WTC11 (cell line): ENCODE results near the gene CCL18. TPM values are rescaled to one million over a fixed set of nuclear protein-coding genes. Genes with fewer than 3 reads are reported as not detected.

Experiments used
- ATAC-seq: fragments of 200-7000 bp; cut with Tn5 transposase; 2 replicates; pipeline ENCODE4 v1.10.0; 2021; ENCODE audit warnings: mild to moderate bottlenecking, moderate library complexity
- CTCF ChIA-PET: fragments of 300-600 bp; sonication (Branson Sonifier 250); formaldehyde crosslinking; loops from one replicate; lab custom pipeline; 2021; ENCODE audit warnings: antibody characterized with exemption; lab: Charles Lee
- POLR2A ChIA-PET: fragments of 350-600 bp; sonication (Branson Sonifier 250); formaldehyde crosslinking; loops from one replicate; lab custom pipeline; 2021; ENCODE audit warnings: antibody characterized with exemption; lab: Charles Lee
- DNase-seq: peaks from one replicate; pipeline ENCODE4 v3.0.0; 2021; ENCODE audit warnings: low spot score
- H3K27ac Mint-ChIP-seq: 2 replicates; pipeline ENCODE4 v1.8.0; 2021; ENCODE audit warnings: mixed read lengths
- H3K27me3 Mint-ChIP-seq: 2 replicates; pipeline ENCODE4 v1.8.0; 2021; ENCODE audit warnings: low read depth, mild to moderate bottlenecking, moderate library complexity, mixed read lengths
- H3K36me3 Mint-ChIP-seq: 2 replicates; pipeline ENCODE4 v1.8.0; 2021; ENCODE audit warnings: mixed read lengths
- H3K4me1 Mint-ChIP-seq: 2 replicates; pipeline ENCODE4 v1.8.0; 2022; ENCODE audit warnings: mixed read lengths
- H3K4me3 Mint-ChIP-seq: 2 replicates; pipeline ENCODE4 v1.8.0; 2021; ENCODE audit warnings: mild to moderate bottlenecking, moderate library complexity, mixed read lengths
- H3K9me3 Mint-ChIP-seq: 2 replicates; pipeline ENCODE4 v1.8.0; 2021; ENCODE audit warnings: mixed read lengths
- CBFB ChIP-seq: sonication (generic); formaldehyde crosslinking; IDR thresholded peaks from 2 replicates; pipeline ENCODE4 v1.8.1; 2022; ENCODE audit warnings: mild to moderate bottlenecking, low read depth, missing genetic modification reagents
- CREB1 ChIP-seq: sonication (generic); formaldehyde crosslinking; IDR thresholded peaks from 2 replicates; pipeline ENCODE4 v1.8.0; 2023; ENCODE audit warnings: mild to moderate bottlenecking, missing genetic modification reagents
- E2F4 ChIP-seq: sonication (generic); formaldehyde crosslinking; IDR thresholded peaks from 2 replicates; pipeline ENCODE4 v1.8.1; 2022; ENCODE audit warnings: low read depth, mild to moderate bottlenecking, moderate library complexity, missing genetic modification reagents, borderline replicate concordance
- ELF4 ChIP-seq: sonication (generic); formaldehyde crosslinking; IDR thresholded peaks from 2 replicates; pipeline ENCODE4 v1.8.1; 2022; ENCODE audit warnings: low read depth, mild to moderate bottlenecking, moderate library complexity, missing genetic modification reagents
- FOXJ3 ChIP-seq: sonication (generic); formaldehyde crosslinking; IDR thresholded peaks from 2 replicates; pipeline ENCODE4 v1.9.0; 2021; ENCODE audit warnings: missing genetic modification reagents, mild to moderate bottlenecking, borderline replicate concordance
- FOXK1 ChIP-seq: sonication (generic); formaldehyde crosslinking; IDR thresholded peaks from 2 replicates; pipeline ENCODE4 v1.8.0; 2022; ENCODE audit warnings: mild to moderate bottlenecking, moderate library complexity, missing genetic modification reagents
- GRHL2 ChIP-seq: fragments of 250-450 bp; sonication (Bioruptor Pico); IDR thresholded peaks from 2 replicates; pipeline ENCODE4 v1.8.0; 2022; ENCODE audit warnings: mild to moderate bottlenecking, moderate library complexity; ENCODE audit not compliant: insufficient replicate concordance, severe bottlenecking
- HMGA2 ChIP-seq: fragments of 250-450 bp; sonication (Bioruptor Pico); IDR thresholded peaks from 2 replicates; pipeline ENCODE4 v1.4.0; 2021; ENCODE audit warnings: mild to moderate bottlenecking, moderate library complexity
- IRF2 ChIP-seq: sonication (generic); formaldehyde crosslinking; IDR thresholded peaks from 2 replicates; pipeline ENCODE4 v1.8.0; 2022; ENCODE audit warnings: low read depth, missing genetic modification reagents, borderline replicate concordance
- NR1H2 ChIP-seq: sonication (generic); formaldehyde crosslinking; IDR thresholded peaks from 2 replicates; pipeline ENCODE4 v1.9.0; 2021; ENCODE audit warnings: mild to moderate bottlenecking, moderate library complexity, missing genetic modification reagents
- SOX15 ChIP-seq: fragments of 250-450 bp; sonication (Bioruptor Pico); IDR thresholded peaks from 2 replicates; pipeline ENCODE4 v1.9.0; 2021; ENCODE audit warnings: mild to moderate bottlenecking
- ZNF121 ChIP-seq: sonication (generic); formaldehyde crosslinking; IDR thresholded peaks from 2 replicates; pipeline ENCODE4 v1.8.0; 2023; ENCODE audit warnings: missing genetic modification reagents
- ZNF423 ChIP-seq: fragments of 250-450 bp; sonication (Bioruptor Pico); IDR thresholded peaks from 2 replicates; pipeline ENCODE4 v2.1.2; 2022; ENCODE audit warnings: mild to moderate bottlenecking, moderate library complexity
- ZNF671 ChIP-seq: fragments of 250-450 bp; sonication (Bioruptor Pico); IDR thresholded peaks from 2 replicates; pipeline ENCODE4 v1.8.0; 2021; ENCODE audit warnings: mild to moderate bottlenecking
- total RNA-seq: library from RNA; stranded (reverse); gene quantifications from 3 replicates; pipeline ENCODE4 v1.2.3, GENCODE V29; 2021
- TF ChIP-seq, protein P1 (sequence below): fragments of 250-450 bp; sonication (Bioruptor Pico); IDR thresholded peaks from 2 replicates; pipeline ENCODE4 v1.9.0; 2021; ENCODE audit warnings: mild to moderate bottlenecking
- TF ChIP-seq, protein P2 (sequence below): sonication (generic); formaldehyde crosslinking; IDR thresholded peaks from 2 replicates; pipeline ENCODE4 v1.8.0; 2022; ENCODE audit warnings: mild to moderate bottlenecking, missing genetic modification reagents
- TF ChIP-seq, protein P3 (sequence below): fragments of 200-600 bp; IDR thresholded peaks from 2 replicates; pipeline ENCODE4 v1.8.0; 2022; ENCODE audit warnings: antibody characterized with exemption

Gene CCL18
- total RNA-seq, 1 experiment from 2014 or later, result not detected

- TF ChIP-seq GRHL2 (CRISPR knock-in tag) (no peak), CREB1 (CRISPR knock-in tag) (no peak), CBFB (CRISPR knock-in tag) (no peak), E2F4 (CRISPR knock-in tag) (no peak)
- TF ChIP-seq, protein P1, sequence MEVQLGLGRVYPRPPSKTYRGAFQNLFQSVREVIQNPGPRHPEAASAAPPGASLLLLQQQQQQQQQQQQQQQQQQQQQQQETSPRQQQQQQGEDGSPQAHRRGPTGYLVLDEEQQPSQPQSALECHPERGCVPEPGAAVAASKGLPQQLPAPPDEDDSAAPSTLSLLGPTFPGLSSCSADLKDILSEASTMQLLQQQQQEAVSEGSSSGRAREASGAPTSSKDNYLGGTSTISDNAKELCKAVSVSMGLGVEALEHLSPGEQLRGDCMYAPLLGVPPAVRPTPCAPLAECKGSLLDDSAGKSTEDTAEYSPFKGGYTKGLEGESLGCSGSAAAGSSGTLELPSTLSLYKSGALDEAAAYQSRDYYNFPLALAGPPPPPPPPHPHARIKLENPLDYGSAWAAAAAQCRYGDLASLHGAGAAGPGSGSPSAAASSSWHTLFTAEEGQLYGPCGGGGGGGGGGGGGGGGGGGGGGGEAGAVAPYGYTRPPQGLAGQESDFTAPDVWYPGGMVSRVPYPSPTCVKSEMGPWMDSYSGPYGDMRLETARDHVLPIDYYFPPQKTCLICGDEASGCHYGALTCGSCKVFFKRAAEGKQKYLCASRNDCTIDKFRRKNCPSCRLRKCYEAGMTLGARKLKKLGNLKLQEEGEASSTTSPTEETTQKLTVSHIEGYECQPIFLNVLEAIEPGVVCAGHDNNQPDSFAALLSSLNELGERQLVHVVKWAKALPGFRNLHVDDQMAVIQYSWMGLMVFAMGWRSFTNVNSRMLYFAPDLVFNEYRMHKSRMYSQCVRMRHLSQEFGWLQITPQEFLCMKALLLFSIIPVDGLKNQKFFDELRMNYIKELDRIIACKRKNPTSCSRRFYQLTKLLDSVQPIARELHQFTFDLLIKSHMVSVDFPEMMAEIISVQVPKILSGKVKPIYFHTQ (CRISPR knock-in tag), result no peak
Measured at GRCh38 chr17:36034127-36034526, 29.9 kb upstream of the CCL18 start (continued).

- ATAC-seq (no peak), DNase-seq (no peak)
- TF ChIP-seq FOXJ3 (CRISPR knock-in tag) (no peak), SOX15 (no peak), ZNF423 (CRISPR knock-in tag) (no peak), CBFB (CRISPR knock-in tag) (no peak), ZNF671 (CRISPR knock-in tag) (no peak), ELF4 (CRISPR knock-in tag) (no peak)
- no peaks in the 10 kb centered on the region for H3K4me1 Mint-ChIP-seq
- CTCF ChIA-PET, result no interaction called here
- no peaks in the 10 kb centered on the region for H3K9me3 Mint-ChIP-seq
- no peak overlapping the region for H3K27ac Mint-ChIP-seq
- POLR2A ChIA-PET, result no interaction called here
- H3K36me3 Mint-ChIP-seq, result no peaks in the 10 kb centered on the region
- no peak overlapping the region for H3K4me3 Mint-ChIP-seq
- peaks cover 6% of the 10 kb centered on the region; the same call in 1 of the 2 replicates for H3K27me3 Mint-ChIP-seq
Measured at GRCh38 chr17:36036235-36036634, 27.8 kb upstream of the CCL18 start.

DNA sequence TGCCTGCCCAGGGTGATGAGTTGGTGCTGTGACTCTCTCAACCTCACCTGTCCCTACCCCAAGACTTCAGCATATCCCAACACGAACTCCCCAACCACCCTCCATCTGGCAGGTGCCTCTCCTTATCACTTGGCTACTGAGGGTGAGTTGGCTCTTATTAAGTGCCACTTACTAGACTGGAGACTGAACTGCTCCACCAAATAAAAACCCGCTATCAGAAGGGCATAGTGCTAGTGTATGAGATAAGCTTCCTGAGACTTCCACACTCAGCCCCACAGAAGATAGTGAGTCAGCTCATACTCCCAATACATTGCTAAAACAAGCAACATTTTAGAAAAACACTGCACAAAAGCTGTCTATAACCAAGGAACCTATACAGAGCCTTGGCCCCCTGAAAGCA is 16.0 kb upstream of the CCL18 start:
- DNase-seq (no peak), ATAC-seq (no peak)
- no peak for TF ChIP-seq ELF4 (CRISPR knock-in tag)
- TF ChIP-seq FOXK1 (CRISPR knock-in tag), result no peak
- TF ChIP-seq IRF2 (CRISPR knock-in tag), result no peak
- no peak for TF ChIP-seq HMGA2
- TF ChIP-seq ZNF121 (CRISPR knock-in tag), result no peak
- TF ChIP-seq, protein P2, sequence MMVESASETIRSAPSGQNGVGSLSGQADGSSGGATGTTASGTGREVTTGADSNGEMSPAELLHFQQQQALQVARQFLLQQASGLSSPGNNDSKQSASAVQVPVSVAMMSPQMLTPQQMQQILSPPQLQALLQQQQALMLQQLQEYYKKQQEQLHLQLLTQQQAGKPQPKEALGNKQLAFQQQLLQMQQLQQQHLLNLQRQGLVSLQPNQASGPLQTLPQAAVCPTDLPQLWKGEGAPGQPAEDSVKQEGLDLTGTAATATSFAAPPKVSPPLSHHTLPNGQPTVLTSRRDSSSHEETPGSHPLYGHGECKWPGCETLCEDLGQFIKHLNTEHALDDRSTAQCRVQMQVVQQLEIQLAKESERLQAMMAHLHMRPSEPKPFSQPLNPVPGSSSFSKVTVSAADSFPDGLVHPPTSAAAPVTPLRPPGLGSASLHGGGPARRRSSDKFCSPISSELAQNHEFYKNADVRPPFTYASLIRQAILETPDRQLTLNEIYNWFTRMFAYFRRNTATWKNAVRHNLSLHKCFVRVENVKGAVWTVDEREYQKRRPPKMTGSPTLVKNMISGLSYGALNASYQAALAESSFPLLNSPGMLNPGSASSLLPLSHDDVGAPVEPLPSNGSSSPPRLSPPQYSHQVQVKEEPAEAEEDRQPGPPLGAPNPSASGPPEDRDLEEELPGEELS (CRISPR knock-in tag), result no peak
- no peak for TF ChIP-seq NR1H2 (CRISPR knock-in tag)
- no peak for TF ChIP-seq CREB1 (CRISPR knock-in tag)
- TF ChIP-seq, protein P3, sequence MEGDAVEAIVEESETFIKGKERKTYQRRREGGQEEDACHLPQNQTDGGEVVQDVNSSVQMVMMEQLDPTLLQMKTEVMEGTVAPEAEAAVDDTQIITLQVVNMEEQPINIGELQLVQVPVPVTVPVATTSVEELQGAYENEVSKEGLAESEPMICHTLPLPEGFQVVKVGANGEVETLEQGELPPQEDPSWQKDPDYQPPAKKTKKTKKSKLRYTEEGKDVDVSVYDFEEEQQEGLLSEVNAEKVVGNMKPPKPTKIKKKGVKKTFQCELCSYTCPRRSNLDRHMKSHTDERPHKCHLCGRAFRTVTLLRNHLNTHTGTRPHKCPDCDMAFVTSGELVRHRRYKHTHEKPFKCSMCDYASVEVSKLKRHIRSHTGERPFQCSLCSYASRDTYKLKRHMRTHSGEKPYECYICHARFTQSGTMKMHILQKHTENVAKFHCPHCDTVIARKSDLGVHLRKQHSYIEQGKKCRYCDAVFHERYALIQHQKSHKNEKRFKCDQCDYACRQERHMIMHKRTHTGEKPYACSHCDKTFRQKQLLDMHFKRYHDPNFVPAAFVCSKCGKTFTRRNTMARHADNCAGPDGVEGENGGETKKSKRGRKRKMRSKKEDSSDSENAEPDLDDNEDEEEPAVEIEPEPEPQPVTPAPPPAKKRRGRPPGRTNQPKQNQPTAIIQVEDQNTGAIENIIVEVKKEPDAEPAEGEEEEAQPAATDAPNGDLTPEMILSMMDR, result no peak
- ChIA-PET CTCF (interaction anchor here (2.1 kb wide), 1 partner anchor 24 kb away, joined by 6 read pairs; no protein-coding TSS in a partner anchor), POLR2A (no interaction called here)
- Mint-ChIP-seq H3K27me3 (no peaks in the 10 kb centered on the region; the same call in none of the 2 replicates), H3K27ac (no peak overlapping the region), H3K9me3 (peaks cover 60% of the 10 kb centered on the region), H3K36me3 (0 out of 2 replicates have a peak, but pooled peaks cover 5% of the 10 kb centered on the region), H3K4me3 (no peak overlapping the region), H3K4me1 (no peaks in the 10 kb centered on the region)
